ENCODE data around the gene TRAF1.

TRAF1 gene

DNA sequence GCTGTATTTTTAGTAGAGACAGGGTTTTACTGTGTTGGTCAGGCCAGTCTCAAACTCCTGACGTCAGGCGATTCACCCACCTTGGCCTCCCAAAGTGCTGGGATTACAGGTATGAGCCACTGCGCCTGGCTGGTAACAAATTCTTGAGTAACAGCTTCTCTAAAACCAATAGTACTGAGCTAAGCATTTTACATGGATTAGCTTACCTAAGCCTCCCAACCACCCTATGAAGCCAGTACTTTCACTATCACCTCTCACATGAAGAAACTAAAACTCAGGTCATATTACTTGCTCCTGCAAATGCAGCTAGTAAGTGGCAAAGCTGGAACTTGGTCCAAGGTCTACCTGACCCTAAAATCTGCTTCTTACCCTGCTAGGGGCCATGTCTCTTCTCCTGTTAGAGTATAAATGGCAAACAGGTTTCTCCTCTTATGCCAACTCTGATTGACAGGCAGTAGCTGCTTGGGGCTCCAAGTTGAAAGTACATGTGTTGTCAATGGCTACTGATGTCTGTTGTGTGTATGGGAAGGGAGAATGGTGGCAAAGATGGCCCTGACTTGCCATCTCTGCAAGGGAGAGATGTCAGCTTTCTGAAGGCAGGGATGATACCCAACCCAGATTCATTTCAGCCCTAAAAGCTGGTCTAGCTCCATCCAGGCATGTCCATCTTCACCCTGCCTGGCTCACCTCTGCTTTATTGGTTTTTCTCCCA lies 53.6 kb downstream of the TRAF1 start:
- no peak for DNase-seq

DNA sequence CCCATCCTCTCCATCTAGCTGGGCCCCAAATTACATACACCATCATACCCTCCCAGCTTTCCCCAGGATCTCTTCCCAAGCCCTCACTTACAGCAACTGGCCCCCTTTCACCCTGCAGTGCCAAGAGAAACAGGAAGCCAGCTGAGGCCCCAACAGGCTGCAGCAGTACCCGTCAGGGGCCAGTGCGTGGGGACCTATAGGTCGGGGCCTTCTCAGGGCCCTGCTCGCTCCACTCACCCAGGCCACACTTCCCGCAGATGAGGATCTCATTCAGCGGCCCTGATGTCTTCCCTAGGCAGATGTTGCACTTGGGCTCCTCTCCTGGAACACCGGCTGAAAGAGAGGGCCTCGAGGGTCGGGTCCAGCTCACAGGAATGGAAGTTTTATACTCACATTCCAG lies 56.4 kb downstream of the TRAF1 start:
- no peak for DNase-seq

DNA sequence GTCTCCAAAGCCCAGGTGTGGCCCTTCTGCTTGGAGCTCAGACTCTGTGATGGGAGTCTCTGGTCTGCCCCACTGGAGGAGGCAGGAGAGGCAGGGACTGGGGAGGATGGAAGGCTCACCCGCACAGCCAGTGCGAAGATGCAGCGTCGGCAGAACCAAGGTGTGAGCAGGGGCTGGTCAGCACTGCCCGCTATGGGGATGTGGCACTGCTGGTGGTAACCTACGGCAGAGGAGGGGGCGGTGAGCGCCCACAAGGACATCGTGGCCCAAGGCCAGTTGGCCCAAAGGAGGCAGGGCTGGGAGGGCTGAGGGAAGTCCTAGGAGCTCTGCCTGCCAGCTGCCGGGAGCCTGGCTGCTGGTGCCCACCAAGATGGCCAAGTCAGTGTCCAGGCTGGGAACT lies 56.9 kb downstream of the TRAF1 start:
- peak in 1 of 56 donors; percentile 5 for DNase-seq

DNA sequence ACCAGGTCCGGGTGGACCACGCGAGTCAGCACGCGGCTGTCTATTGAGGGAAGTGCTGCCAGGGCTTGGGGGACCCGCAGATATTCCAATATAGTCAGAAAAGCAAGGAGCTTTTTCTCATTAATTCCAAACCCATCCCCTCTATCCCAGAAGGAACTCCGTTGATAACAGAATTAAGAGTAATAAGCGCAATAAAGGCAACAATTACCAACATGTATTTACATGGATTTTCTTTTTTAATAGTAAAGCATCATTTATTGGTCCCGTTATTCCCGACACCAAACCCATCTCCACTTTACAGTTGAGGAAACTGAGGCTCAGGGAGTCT lies 57.3 kb downstream of the TRAF1 start:
- DNase-seq: no peak

DNA sequence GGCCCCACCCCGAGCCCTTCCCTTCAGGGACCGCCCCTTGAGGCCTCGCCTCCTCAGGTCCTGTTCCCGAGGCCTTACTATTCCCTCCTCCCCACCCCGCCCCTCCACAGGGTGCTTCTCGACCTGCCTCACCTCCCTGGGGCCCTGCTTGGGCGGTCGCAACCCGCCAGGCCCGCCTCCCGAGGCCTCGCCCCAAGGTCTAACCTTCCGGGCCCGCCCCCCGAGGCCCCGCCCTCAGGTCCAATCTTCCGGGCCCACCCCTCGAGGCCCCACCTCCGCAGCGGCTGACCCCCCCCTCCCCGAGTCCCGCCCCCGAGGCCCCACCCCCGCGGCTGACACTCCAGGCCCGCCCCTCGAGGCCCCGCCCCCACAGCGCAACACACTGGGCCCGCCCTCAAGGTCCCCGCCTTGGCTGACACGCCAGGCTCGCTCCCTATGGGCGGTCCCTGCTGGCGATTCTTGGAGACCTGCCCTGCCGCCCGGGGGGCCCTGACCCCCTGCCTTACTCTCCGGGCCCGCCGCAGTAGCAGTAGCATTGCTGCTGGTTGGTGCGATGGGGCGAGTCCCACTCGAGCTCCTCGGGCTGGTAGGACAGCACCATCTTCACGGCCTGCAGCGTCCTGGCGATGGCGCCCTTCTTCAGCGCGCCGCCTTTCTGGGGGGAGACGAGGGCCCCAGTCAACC lies 57.8 kb downstream of the TRAF1 start:
- DNase-seq: peak in 55 of 56 donors; percentile 33 to 94 (median 80)

DNA sequence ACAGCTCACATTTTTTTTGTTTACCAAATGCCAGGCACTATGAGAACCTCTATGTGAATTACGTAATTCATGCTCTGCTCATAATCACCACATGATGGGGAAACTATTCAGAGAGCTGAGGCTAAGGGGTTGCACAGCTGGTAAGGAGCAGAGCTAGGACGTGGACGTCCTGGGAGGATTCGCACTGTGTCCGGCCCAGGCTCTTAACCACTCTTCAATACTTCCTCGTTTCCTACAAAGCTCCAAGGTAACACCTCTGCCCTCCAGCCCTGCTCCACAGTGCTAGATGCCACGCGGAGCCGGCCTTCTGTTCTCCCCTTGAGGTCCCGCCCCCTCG lies 58.3 kb downstream of the TRAF1 start:
- no peak for DNase-seq

DNA sequence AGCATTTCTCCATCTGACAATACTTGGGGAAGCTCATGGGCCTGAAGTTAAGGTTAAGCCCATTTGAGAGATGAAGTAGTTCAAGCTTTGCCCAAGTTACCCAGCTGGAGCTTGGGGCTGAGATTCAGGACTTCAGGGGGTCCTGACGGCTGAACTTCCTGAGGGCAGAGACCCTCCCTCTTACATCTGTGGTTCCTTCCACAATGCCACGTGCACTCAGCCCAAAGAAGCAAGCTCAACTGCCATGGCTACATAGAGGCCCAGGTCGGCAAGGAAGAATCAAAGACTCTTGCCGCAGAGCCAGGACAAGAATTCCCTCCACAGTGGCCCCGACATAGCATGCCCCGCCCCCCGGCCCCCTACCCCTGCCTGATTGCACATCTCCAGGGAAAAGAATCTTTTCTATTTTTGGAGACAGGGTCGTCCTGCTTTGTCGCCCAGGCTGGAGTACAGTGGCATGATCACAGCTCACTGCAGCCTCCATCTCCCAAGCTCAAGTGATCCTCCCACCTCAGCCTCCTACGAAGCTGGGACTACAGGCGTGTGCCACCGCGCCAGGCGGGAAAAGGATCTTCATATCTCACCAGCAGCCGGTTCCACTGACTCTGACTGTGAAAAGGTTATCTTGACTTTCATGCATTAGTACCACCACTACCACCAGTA lies 58.8 kb downstream of the TRAF1 start:
- DNase-seq: no peak

DNA sequence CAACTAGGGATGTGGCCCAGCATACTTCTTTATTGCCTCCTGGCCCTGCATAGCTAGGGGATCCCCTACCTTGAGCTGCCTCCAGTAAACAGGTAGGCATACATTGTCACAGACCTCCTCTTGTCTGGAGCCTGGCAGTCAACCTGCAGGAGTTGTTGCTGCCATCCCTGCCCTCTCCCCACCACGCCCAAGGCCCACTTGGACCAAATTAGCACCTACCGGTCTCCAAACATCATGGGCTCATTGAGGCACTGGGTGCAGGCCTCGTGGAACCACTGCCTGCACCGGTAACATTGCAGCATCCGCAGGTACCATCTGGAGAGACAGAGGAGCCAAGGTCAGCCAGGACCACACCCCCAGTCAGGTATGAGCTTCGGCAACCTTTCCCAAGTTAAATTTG lies 59.9 kb downstream of the TRAF1 start:
- DNase-seq: no peak

DNA sequence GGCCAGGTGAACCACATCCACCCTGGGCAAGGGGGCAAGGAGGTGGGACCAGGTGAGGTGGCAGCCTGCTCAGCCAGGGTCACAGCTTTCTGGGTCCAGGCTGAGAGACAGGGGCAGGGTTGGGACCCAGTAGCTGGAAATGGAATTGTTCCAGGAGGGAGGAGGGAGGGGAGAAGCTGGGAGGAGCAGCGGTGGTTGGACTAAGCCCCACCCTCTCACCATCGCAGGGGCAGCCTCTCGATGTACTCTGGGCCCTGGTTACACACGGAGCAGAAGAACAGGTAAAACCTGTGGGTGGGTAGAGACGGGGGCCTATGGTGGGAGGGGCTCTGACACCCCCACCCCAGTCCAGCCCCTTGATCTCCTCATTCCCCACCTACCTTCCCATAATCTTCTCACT lies 60.8 kb downstream of the TRAF1 start:
- DNase-seq: no peak

DNA sequence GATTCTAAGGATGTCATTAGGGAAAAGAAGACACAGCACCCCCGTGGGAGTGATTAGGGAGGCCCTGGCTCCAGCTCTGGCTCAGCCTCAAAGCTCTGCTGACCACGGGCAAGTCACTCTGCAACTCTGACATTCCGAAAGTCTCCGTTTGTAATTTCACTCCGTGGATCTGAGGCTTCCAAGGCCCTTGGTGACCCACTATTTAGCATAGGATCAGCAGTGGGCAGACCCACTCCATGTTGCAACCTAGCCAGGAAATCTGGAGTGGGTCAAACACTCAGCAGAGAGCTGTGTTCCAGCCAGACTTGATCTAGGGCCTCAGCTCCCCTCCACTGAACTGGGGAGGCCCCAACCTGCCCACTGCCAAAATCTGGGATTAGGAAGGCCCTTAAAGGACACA lies 61.4 kb downstream of the TRAF1 start:
- no peak for DNase-seq

DNA sequence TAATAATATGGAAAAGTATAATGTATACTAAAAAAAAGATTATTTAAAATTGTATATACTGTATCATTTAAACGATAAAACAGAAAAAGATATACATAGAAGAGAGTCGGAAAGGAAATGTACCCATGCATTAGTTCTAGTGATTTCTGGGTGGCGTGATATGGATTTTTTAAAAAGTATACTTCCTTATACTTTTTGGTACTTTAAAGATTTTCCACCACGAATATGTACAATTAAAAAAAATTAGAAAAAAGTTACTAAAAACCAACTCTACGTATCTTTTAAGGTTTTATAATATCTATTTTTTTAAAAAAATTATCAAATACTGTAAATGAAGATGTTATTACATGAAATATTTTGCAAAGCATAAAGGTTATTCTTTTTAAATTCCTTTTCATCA lies 61.9 kb downstream of the TRAF1 start:
- no peak for DNase-seq

DNA sequence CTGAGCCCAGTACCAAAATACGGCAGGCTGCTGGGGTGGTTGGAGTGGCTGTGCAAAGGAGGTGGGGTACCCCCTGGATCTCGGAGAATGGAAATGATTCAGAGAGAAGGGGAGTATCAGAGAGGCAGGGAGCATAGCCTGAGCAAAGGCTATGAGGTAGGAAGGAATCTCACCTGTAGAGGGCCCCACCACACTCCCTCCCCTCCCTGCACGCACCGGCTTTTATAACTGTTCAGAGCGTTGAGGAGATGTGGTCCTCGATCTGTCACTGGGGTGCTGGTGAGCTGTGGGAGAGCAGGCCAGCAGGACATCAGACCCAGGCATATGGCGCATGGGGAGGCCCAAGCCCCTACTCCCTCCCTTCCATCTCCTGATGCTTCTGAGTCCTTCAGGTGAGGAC lies 62.8 kb downstream of the TRAF1 start:
- DNase-seq: no peak

DNA sequence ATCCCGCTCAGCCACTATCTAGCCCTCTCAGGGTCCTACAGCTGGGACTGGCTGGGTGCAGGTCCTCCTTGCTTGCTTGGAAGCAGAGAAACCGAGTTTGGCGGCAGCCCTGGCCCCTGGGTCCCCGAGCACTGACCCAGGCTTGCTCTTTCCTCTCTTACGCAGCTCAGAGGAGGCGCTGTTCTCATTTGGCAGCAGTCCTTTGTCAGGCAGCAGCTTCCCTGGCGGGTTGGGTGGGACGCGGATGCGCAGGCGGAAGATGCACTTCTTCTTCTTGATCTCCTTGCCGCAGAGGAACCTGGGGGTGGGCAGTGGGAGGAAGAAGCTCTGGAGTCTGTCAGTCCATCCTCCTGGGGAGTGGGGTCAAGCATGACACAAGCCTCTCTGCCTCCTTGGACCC lies 64.1 kb downstream of the TRAF1 start:
- DNase-seq: peak in 5 of 56 donors; percentile 5 to 19 (median 7)

DNA sequence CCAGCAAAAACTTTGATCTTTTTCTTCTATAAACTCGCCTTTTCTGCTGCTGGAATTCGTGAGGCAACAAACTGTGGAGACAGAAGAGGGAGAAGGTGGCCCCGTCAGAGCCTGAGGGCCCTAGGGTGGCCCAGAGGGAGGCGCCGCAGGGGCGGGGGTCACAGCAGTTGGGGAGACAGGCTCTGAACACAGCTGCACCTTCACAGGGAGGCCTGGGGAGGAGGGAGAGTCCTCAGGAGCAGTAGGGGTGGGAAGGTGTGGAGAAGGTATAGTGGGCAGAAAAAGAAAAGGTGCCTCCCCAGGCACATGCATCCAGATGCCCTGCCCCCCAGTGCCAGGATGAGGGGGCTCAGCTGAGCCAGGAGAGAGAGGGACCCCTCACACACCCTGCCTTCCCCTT lies 64.7 kb downstream of the TRAF1 start:
- DNase-seq: no peak

DNA sequence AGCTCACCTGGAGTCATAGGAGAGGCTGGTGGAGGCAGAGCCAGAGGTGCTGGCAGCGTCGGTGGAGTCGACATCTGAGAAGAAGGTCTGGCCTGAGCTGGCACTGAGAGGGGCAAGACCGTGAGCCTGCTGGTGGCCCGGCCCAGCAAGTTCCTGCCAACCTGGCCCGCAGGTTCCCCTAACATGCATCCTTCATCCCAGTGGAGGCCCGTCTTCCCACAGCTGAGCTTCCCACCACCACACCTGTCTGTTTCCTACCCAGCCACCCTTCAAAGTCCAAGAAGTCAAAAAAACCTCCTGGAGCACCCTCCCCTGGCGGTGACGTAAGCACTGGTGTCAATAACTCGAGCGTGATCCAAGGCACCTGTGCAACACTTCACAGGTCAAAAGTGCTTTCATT lies 66.5 kb downstream of the TRAF1 start:
- DNase-seq: no peak

DNA sequence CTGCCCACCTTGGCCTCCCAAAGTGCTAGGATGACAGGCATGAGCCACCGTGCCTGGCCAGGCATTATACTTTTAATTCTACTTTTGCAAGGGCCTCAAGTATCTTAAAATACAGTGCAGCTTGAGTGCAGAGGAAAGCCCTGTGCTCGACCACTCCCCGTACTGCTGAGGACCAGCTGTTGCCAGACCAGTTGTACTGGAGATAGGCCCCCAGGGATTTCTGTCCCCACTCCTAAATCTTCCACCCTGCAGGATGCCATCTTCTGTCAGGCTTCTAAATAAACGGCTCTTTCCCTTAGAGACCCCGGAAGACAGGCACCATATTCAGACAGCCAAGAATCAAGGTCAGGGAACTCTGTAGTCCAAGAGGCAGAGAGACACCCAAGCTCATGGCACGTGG lies 67.2 kb downstream of the TRAF1 start:
- no peak for DNase-seq

DNA sequence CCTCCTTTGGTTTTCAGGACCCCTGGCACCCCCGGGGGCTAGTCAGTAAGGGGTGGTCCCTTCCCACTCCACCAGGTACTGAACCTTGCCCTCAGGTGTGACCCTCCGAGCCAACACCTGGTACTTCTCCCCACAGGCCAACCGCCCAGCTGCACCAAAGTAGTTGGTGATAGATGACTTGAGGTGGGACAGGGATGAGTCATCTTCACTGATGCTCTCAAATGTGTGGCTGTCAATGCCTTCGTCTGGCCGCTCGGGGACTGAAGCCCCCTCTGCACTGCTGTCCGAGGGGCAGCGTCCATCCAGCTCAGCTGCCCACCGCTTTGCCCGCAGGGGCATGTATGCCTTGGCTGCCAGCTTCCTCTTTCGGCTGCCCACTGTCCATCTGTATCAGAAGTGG lies 68.7 kb downstream of the TRAF1 start:
- no peak for DNase-seq

DNA sequence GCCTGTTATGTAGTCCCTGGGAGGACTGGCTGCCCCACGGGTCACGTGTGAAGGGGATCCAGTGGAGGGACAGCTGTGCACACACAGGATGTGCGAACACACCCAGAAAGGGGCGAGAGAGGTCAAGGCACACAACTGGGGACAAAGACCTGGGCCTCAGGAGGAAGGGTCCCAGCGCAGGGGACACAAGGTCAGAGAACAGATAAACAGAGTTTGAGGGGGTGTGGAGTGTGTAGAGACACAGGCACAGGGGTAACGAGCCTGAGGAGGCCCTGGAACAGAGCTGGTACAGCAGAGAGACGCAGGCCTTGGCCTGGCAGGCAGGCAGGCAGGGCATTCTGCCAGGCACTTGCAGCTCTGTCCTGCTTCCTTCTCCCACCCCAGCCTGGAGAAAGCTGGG lies 69.1 kb downstream of the TRAF1 start:
- DNase-seq: peak in 7 of 56 donors; percentile 9 to 29 (median 21)

DNA sequence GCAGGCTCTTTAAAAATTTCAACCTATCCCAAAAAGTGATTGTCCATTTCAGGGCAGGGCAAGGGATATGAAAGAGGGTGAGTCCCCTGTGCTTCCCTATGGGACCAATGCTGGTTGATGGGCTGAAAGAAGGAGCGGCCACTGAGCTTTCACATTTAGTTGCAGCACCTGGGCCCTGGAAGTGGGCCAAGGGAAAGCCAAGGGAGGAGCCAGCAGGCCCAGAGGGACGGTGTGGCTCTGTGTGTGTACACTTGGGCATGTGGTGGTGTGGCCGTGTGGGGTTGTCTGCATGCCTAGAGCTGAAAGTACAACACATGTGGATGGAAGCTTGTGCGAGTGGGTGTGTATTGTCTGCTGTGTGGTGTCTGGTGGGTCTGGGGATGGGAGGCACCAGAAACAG lies 69.9 kb downstream of the TRAF1 start:
- DNase-seq: no peak

DNA sequence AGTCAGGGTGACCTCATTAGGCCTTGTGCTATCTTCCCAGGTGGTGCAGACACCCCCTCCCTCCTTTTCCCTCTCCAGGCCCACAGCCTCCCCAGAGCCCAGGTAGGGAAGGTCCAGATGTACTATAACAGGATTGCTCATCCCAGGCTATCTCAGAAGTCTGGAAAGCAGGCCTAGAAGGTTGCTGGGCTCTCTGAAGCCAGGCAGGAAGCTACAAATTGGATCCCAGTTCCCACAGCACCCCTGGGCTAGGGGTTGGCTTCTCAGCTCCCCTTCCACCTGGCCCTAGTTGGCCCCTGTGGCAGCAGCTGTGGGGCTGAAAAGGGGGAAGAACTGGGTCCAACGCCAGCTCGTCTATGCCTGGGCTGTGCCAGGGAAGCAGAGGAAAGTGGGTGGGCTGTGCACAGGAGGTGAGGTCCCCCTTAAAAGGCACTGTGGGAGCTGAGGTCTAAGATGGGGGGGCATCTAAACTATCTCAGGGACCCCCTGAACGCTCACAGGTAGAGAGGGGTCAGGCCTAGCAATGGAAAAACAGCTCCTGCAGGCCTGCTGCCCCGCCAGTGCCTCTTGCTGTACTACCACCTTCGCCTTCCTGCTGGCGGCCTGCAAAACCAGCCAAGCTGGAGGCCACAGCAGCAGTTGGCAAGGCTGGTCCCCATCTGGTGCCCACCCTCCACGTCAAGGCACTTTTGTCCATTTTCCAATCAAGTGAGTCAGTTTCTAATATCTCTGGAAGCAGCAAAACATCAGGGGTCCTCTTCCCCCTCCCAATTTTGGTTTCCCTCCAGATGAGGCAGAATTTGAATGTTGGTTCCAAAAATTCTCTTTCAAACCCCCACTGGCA lies 70.5 kb downstream of the TRAF1 start:
- no peak for DNase-seq

DNA sequence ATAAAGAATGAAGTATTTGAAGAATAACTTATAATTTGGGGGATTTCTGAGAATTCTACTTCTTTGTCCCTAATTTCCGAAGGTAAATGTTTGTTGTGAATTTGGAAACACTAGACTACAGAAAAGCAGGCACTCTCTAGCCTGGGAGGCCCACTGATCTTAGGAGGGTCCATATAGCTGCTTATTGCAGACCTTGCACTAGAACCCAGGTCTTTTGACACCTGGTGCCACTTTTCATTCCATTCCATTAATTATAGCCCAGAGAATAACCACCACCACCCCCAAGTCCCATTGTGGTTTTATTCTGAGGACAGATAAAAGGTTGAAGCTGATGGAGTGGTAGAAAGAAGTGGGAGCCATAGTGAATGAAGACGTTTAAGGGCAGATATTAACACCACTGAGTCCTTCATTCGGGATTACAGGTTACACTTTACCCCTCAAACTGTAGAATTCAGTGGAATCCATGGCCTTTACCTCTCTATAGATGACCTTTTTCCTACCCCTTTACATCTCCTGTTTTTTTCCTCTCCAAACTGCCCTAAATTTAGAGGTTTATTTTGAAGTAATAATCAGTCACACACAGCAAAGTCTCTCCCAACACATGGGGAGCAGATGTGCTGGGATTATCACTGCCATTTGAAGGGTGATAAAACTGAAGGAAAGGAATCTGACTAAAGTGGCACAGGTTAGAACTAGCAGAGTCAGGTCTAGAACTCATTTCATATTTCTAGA lies 71.8 kb downstream of the TRAF1 start:
- DNase-seq: no peak

Measured in amygdala (tissue), 56 donors.